Natural killer cell (primary cell): ENCODE measurements around the gene FBXO42. TPM values are rescaled to one million over a fixed set of nuclear protein-coding genes. Genes with fewer than 3 reads are reported as not detected.
A peak's percentile ranks its signal among the peaks of the same experiment; 100 is the strongest.

ENCODE experiments used
- ATAC-seq, 3 donors: fragments of 150-1000 bp in 2 of 3; fragments of 200-7000 bp in 1 of 3; cut with Tn5 transposase; 1 replicate in 1 of 3; 2 replicates in 2 of 3; pipeline ENCODE4 v1.10.0; 2021; ENCODE audit warnings: mild to moderate bottlenecking in 2 of 3, moderate library complexity in 2 of 3
- DNase-seq, 2 donors: peaks; one replicate each; pipeline versions ENCODE4 v3.0.0 to v3.0.0-alpha.2; 2013 to 2021; ENCODE audit warnings: mixed read lengths in 1 of 2
- H3K27ac ChIP-seq: one replicate; pipeline ENCODE4 v1.5.1; 2013; ENCODE audit warnings: mild to moderate bottlenecking, low read length
- H3K27me3 ChIP-seq: one replicate; pipeline ENCODE4 v1.6.1; 2013; ENCODE audit warnings: low read length; ENCODE audit not compliant: control insufficient read depth, insufficient read depth
- H3K36me3 ChIP-seq: one replicate; pipeline ENCODE4 v1.6.1; 2013; ENCODE audit warnings: low read length; ENCODE audit not compliant: control insufficient read depth, insufficient read depth
- H3K4me1 ChIP-seq: one replicate; pipeline ENCODE4 v1.6.1; 2013; ENCODE audit warnings: low read length; ENCODE audit not compliant: control insufficient read depth, insufficient read depth
- H3K4me3 ChIP-seq: one replicate; pipeline ENCODE4 v1.5.1; 2013; ENCODE audit warnings: low read length
- H3K9me3 ChIP-seq: one replicate; pipeline ENCODE4 v1.6.1; 2013; ENCODE audit warnings: low read length; ENCODE audit not compliant: control insufficient read depth, insufficient read depth
- H3K27ac Mint-ChIP-seq, 2 donors: one replicate each; pipeline ENCODE4 v1.8.0; 2022; ENCODE audit warnings: mild to moderate bottlenecking in 2 of 2, mixed read lengths in 2 of 2, moderate library complexity in 1 of 2
- H3K27me3 Mint-ChIP-seq, 2 donors: one replicate each; pipeline ENCODE4 v1.8.0; 2022; ENCODE audit warnings: low read depth in 2 of 2, mixed read lengths in 2 of 2
- H3K36me3 Mint-ChIP-seq: one replicate; pipeline ENCODE4 v1.8.0; 2022; ENCODE audit warnings: mixed read lengths
- H3K4me1 Mint-ChIP-seq, 2 donors: one replicate each; pipeline ENCODE4 v1.8.0; 2022; ENCODE audit warnings: mixed read lengths in 2 of 2
- H3K4me3 Mint-ChIP-seq: one replicate; pipeline ENCODE4 v1.8.0; 2022; ENCODE audit warnings: mild to moderate bottlenecking, moderate library complexity, mixed read lengths
- H3K9me3 Mint-ChIP-seq, 2 donors: one replicate each; pipeline ENCODE4 v1.8.0; 2022; ENCODE audit warnings: mixed read lengths in 2 of 2
- CTCF ChIP-seq: fragments of 200-600 bp; IDR thresholded peaks from one replicate; pipeline ENCODE4 v1.8.0; 2022; ENCODE audit warnings: antibody characterized with exemption
- WGBS: methylation state at CpG from one replicate; pipeline ENCODE4 v1.1.7; 2013; ENCODE audit warnings: missing lambda C conversion rate; ENCODE audit not compliant: insufficient coverage; 5-methylcytosine and 5-hydroxymethylcytosine counted together
- intact Hi-C: fragments of 100-400 bp; cut with micrococcal nuclease; formaldehyde crosslinking; loops from one replicate; pipeline ENCODE4 v1.14.2; 2022
- total RNA-seq, 4 donors: library from RNA; stranded (reverse); fragments of 120-200 nt in 1 of 4; gene quantifications; one replicate each; pipeline versions ENCODE4 v1.2.3 to v1.2.4, GENCODE V29; 2013 to 2022

Gene FBXO42
- total RNA-seq, 3 donors from 2014 or later (not counting 1 experiment from before 2014, with no cell fraction given) = 19.5 to 24.5 (median 24.1) TPM

GRCh38 chr1:16354619-16355018 is 2.3 kb upstream of the FBXO42 start:
- H3K36me3 ChIP-seq = no peaks in the 10 kb centered on the region
- Mint-ChIP-seq H3K27ac (peak overlapping the region in 1 of 2 donors; percentile 89), H3K36me3 (no peaks in the 10 kb centered on the region), H3K9me3 (no peaks in the 10 kb centered on the region), H3K4me1 (peaks cover 30 to 38% of the 10 kb centered on the region in 2 donors), H3K4me3 (peak overlapping the region; percentile 35), H3K27me3 (no peaks in the 10 kb centered on the region)
- H3K9me3 ChIP-seq = no peaks in the 10 kb centered on the region
- intact Hi-C loops = no loop called here
- H3K4me3 ChIP-seq = no peak overlapping the region
- WGBS = 100% methylated on average over 1 of the region's 2 CpGs
- TF ChIP-seq CTCF = no peak
- no peak for DNase-seq
- no peak overlapping the region for H3K27ac ChIP-seq
- no peaks in the 10 kb centered on the region for H3K27me3 ChIP-seq
- no peak for ATAC-seq
- peaks cover 24% of the 10 kb centered on the region for H3K4me1 ChIP-seq

- DNase-seq (peak in 1 of 2 donors; percentile 39), ATAC-seq (peak in 2 of 3 donors; percentile 13 to 40)
- H3K9me3 Mint-ChIP-seq = no peaks in the 10 kb centered on the region
- H3K27me3 Mint-ChIP-seq = no peaks in the 10 kb centered on the region
- peak overlapping the region; percentile 94 for H3K27ac ChIP-seq
- intact Hi-C loops = loop anchor here (1.0 kb wide), 1 partner anchor 14 kb away; the partner anchor contains the start of gene SZRD1
- peak overlapping the region; percentile 94 for H3K4me3 Mint-ChIP-seq
- TF ChIP-seq CTCF = no peak
- H3K4me1 ChIP-seq = peaks cover 24% of the 10 kb centered on the region
- 60% methylated on average over 11 of the region's 11 CpGs for WGBS
- H3K9me3 ChIP-seq = no peaks in the 10 kb centered on the region
- H3K4me1 Mint-ChIP-seq = peaks cover 33 to 41% of the 10 kb centered on the region in 2 donors
- H3K27me3 ChIP-seq = no peaks in the 10 kb centered on the region
- H3K4me3 ChIP-seq = peak overlapping the region; percentile 82
- H3K36me3 Mint-ChIP-seq = no peaks in the 10 kb centered on the region
- H3K36me3 ChIP-seq = no peaks in the 10 kb centered on the region
- H3K27ac Mint-ChIP-seq = peak overlapping the region; percentile 89 to 98
Measured at GRCh38 chr1:16352842-16353535, 709 bp upstream of the FBXO42 start.

- H3K4me3 Mint-ChIP-seq = peak overlapping the region; percentile 94
- Histone ChIP-seq H3K4me1 (peaks cover 24% of the 10 kb centered on the region), H3K9me3 (no peaks in the 10 kb centered on the region), H3K36me3 (no peaks in the 10 kb centered on the region), H3K27ac (peak overlapping the region; percentile 91), H3K27me3 (no peaks in the 10 kb centered on the region), H3K4me3 (peak overlapping the region; percentile 82)
- H3K9me3 Mint-ChIP-seq = no peaks in the 10 kb centered on the region
- no peaks in the 10 kb centered on the region for H3K36me3 Mint-ChIP-seq
- peaks cover 33 to 41% of the 10 kb centered on the region in 2 donors for H3K4me1 Mint-ChIP-seq
- WGBS = 0% methylated on average over 17 of the region's 20 CpGs
- no peak for TF ChIP-seq CTCF
- no peak for ATAC-seq
- peak in 1 of 2 donors; percentile 40 for DNase-seq
- intact Hi-C loops = no loop called here
- H3K27me3 Mint-ChIP-seq = no peaks in the 10 kb centered on the region
- H3K27ac Mint-ChIP-seq = peak overlapping the region; percentile 89 to 98
Measured at GRCh38 chr1:16351456-16351993, 755 bp downstream of the FBXO42 start.
